G401 (cell line): ENCODE measurements around the gene IPPK. TPM values are rescaled to one million over a fixed set of nuclear protein-coding genes. Genes with fewer than 3 reads are reported as not detected.

ENCODE experiments used
- DNase-seq: peaks from one replicate; pipeline ENCODE4 v3.0.0-alpha.2; 2015; ENCODE audit warnings: low spot score
- in situ Hi-C: cut with HindIII; loops from 2 replicates; pipeline ENCODE4 v1.10.0; 2016; ENCODE audit warnings: low sequenced_read_pairs, mixed read lengths
- total RNA-seq: library from RNA; depleted of rRNA; stranded (reverse); fragments of >200 nt; shearing (Covaris generic); gene quantifications from 2 replicates; pipeline ENCODE4 v1.2.3, GENCODE V29; 2014; rRNA removed

Gene IPPK
- total RNA-seq, 1 experiment from 2014 or later = 15.9 TPM

- DNase-seq = no peak
- in situ Hi-C loops = no loop called here
Observed at GRCh38 chr9:92564504-92564903, 105.4 kb downstream of the IPPK start.

Other genes starting within 250 kb of the IPPK start
- not detected in 2 replicates for gene OMD, start 245.7 kb downstream of the IPPK start, total RNA-seq
- gene ASPN, start 187.6 kb downstream of the IPPK start, total RNA-seq = not detected in 2 replicates
- not detected in 2 replicates for gene ECM2, start 134.1 kb downstream of the IPPK start, total RNA-seq
- gene BICD2, start 94.7 kb upstream of the IPPK start, total RNA-seq = 25.0 and 30.3 TPM in 2 replicates
- 7.6 and 10.4 TPM in 2 replicates for gene ZNF484, start 207.9 kb upstream of the IPPK start, total RNA-seq